Esophagus squamous epithelium (tissue), 5 donors: Measurements from ENCODE around the gene NSMF. TPM values are rescaled to one million over a fixed set of nuclear protein-coding genes. Genes with fewer than 3 reads are reported as not detected.

ENCODE experiments used
- DNase-seq: peaks from one replicate; lab custom pipeline; 2025; lab: John Stamatoyannopoulos, UW
- H3K27ac ChIP-seq, 4 donors: fragments of 200-600 bp; sonication (generic); one replicate each; pipeline ENCODE4 v1.5.1; 2016 to 2019; ENCODE audit warnings: mild to moderate bottlenecking in 1 of 4
- H3K27me3 ChIP-seq, 4 donors: fragments of 200-600 bp; sonication (generic); 1 replicate in 3 of 4; 2 replicates in 1 of 4; pipeline versions ENCODE4 v1.5.1 to v1.6.0; 2017 to 2021; ENCODE audit warnings: antibody characterized with exemption in 1 of 4
- H3K36me3 ChIP-seq, 3 donors: fragments of 200-600 bp; sonication (generic); one replicate each; pipeline ENCODE4 v1.5.1; 2016 to 2019
- H3K4me1 ChIP-seq, 3 donors: fragments of 200-600 bp; sonication (generic); one replicate each; pipeline ENCODE4 v1.5.1; 2017 to 2019
- H3K4me3 ChIP-seq, 4 donors: fragments of 200-600 bp; sonication (generic); 1 replicate in 3 of 4; 2 replicates in 1 of 4; pipeline ENCODE4 v1.5.1; 2016 to 2019; ENCODE audit warnings: mild to moderate bottlenecking in 2 of 4, moderate library complexity in 1 of 4
- H3K9me3 ChIP-seq, 3 donors: fragments of 200-600 bp; sonication (generic); one replicate each; pipeline ENCODE4 v1.5.1; 2016 to 2019
- POLR2A ChIP-seq, 4 donors: fragments of 450-650 bp; IDR thresholded peaks; one replicate each; pipeline ENCODE4 v1.6.1; 2017; ENCODE audit warnings: antibody characterized with exemption in 4 of 4, mild to moderate bottlenecking in 4 of 4, moderate library complexity in 3 of 4
- WGBS, 2 donors: methylation state at CpG; one replicate each; pipeline ENCODE4 v1.1.5; 2018; 5-methylcytosine and 5-hydroxymethylcytosine counted together
- intact Hi-C: fragments of 100-400 bp; cut with DNase I; formaldehyde crosslinking; loops from one replicate; pipeline ENCODE4 v1.15.0; 2022
- total RNA-seq, 4 donors: library from RNA; depleted of rRNA; stranded (reverse); fragments of >200 nt; gene quantifications; one replicate each; pipeline ENCODE4 v1.1.0, GENCODE V29; 2016
- TF ChIP-seq, protein P1 (sequence below), 6 experiments: fragments of 450-650 bp in 4 of 6; fragments of 200-600 bp in 2 of 6; sonication (generic) in 2 of 6; IDR thresholded peaks; one replicate each; pipeline ENCODE4 v1.5.1; 2016 to 2019; ENCODE audit warnings: antibody characterized with exemption in 6 of 6, mild to moderate bottlenecking in 4 of 6, moderate library complexity in 4 of 6
- donor health status: DM: yes; HTN: yes; CAD: no.

NSMF gene
- total RNA-seq, 4 donors from 2014 or later: 16.2 to 38.1 (median 20.6) TPM

DNA sequence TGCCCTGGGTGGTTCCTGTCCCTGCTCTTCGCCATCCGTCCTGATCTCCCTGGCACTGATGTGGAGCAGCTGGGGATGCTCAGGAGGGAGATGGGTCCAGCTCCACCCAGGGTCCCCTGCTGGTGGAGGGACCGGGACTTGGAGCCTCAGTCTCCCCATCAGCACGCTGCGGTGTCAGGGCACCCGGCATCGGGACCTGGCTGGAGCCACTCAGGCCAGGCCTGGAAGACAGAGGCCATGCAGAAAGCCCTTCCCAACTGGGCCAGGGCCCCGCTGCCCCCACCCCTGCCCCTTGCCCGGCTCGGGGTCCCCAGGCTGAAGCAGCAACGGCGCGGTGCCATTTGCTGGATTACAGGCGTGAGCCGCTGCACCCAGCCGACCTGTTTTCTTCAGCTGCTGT is 40.3 kb upstream of the NSMF start:
- intact Hi-C loops: no loop called here
- Histone ChIP-seq H3K4me3 (no peak overlapping the region), H3K27me3 (no peaks in the 10 kb centered on the region), H3K36me3 (no peaks in the 10 kb centered on the region), H3K27ac (no peak overlapping the region), H3K4me1 (no peaks in the 10 kb centered on the region), H3K9me3 (no peaks in the 10 kb centered on the region)
- 94 to 100% methylated on average over 2 to 4 of the region's 16 CpGs for WGBS, 2 donors
- TF ChIP-seq, protein P1, sequence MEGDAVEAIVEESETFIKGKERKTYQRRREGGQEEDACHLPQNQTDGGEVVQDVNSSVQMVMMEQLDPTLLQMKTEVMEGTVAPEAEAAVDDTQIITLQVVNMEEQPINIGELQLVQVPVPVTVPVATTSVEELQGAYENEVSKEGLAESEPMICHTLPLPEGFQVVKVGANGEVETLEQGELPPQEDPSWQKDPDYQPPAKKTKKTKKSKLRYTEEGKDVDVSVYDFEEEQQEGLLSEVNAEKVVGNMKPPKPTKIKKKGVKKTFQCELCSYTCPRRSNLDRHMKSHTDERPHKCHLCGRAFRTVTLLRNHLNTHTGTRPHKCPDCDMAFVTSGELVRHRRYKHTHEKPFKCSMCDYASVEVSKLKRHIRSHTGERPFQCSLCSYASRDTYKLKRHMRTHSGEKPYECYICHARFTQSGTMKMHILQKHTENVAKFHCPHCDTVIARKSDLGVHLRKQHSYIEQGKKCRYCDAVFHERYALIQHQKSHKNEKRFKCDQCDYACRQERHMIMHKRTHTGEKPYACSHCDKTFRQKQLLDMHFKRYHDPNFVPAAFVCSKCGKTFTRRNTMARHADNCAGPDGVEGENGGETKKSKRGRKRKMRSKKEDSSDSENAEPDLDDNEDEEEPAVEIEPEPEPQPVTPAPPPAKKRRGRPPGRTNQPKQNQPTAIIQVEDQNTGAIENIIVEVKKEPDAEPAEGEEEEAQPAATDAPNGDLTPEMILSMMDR (IDR thresholded peaks at IDR 0.05): no peak
- TF ChIP-seq POLR2A (IDR thresholded peaks at IDR 0.05): no peak
- no peak for DNase-seq

DNA sequence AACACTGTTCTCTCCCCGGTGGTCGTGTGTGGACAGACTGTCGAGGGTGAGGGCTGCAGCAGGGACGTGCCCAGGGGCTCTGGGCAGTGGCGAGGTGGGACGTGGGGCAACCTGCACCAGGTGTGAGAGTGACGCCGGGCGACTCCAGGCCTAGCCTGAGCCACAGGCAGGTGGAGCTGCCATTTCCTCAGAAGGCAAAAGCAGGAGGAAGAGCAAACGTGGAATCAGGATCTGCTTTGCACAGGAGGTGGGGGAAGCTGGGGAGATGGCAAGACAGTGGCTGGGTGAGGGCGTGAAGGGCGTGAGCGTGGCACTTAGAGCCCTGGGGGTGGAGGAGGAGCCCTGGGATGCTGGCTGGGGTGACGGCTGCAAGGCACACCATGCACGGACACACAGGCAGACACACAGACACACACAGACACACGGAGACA is 39.6 kb upstream of the NSMF start:
- no peaks in the 10 kb centered on the region for H3K27me3 ChIP-seq
- intact Hi-C loops: no loop called here
- no peaks in the 10 kb centered on the region for H3K36me3 ChIP-seq
- no peaks in the 10 kb centered on the region for H3K4me1 ChIP-seq
- H3K27ac ChIP-seq: no peak overlapping the region
- no peak for DNase-seq
- TF ChIP-seq, protein P1 (IDR thresholded peaks at IDR 0.05): no peak
- no peak for TF ChIP-seq POLR2A (IDR thresholded peaks at IDR 0.05)
- no peaks in the 10 kb centered on the region for H3K9me3 ChIP-seq
- no peak overlapping the region for H3K4me3 ChIP-seq
- WGBS, 2 donors: 70 to 87% methylated on average over 6 to 8 of the region's 16 CpGs

DNA sequence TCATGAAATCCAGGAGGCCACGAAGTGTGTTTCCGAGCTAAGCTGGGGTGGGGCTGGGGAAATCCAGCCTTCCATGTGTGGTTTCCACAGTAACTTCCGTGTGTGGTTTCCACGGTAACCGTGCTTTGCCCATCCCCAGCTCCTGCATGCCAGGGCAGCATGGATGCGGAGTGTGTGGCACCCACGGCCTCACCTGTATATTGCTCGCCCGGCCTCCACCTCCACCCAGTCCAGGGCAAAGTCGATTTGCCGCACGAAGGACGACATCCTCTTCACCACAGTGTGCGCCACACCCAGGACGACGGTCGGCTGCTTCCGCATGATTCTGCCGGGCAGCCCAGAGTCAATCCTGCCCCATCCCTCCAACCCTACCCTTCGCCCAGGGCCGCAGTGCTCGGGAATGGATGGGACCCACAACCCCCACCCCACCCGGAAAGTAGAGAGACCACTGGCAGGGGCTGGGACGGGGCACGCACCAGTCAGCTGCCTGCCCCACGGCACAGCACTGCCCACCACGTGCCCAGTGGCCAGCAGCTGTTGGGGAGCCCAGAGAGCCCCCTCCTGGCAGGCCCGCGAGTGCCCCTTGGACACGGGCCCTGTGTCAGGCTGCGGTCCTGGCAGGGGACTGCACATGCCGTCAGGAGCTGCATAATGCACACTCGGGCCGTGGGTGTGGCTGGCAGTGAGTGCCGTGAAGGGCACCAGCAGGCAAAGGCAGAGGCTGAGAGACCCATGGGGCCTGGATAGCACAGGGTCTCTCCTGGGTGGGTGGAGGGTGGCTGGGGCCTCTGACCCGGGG is 39.0 kb upstream of the NSMF start:
- DNase-seq: no peak
- Histone ChIP-seq H3K4me3 (no peak overlapping the region), H3K27me3 (no peaks in the 10 kb centered on the region), H3K4me1 (no peaks in the 10 kb centered on the region), H3K27ac (no peak overlapping the region), H3K9me3 (no peaks in the 10 kb centered on the region), H3K36me3 (no peaks in the 10 kb centered on the region)
- intact Hi-C loops: no loop called here
- TF ChIP-seq POLR2A (IDR thresholded peaks at IDR 0.05): no peak
- TF ChIP-seq, protein P1 (IDR thresholded peaks at IDR 0.05): no peak
- 49 to 85% methylated on average over 3 to 13 of the region's 36 CpGs for WGBS, 2 donors

DNA sequence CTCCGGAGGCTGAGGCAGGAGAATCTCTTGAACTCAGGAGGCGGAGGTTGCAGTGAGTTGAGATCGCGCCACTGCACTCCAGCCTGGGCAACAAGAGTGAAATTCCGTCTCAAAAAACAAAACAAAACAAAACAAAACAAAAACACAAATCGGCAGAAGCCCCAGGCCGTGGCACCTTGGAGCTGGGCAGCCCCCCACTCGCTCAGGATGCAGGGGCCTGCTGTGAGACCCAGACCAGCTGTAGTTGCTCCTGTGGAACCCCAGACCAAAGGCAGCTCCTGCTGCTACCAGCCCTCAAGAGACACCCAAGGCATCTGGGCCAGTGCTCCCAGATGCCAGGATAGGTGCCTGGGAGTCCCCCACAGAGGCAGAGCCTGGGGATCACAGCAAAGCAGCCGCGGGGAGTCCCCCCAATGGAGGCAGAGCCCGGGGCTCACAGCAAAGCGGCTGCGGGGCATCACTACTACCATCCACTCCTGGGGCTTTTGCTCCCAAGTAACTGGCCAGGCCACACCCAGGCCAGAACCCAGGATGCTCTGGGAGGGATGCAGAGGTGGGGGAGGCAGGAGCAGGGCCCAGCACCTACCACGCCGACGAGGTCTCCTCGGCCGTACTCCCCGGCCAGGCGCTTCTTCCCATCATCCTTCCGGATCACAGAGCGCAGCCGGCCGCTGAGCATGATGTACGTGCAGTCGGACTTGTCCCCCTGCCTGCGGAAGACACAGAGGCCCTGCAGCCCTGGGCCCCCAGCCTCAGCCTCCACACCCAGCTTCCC is 37.7 kb upstream of the NSMF start:
- H3K36me3 ChIP-seq: no peaks in the 10 kb centered on the region
- TF ChIP-seq, protein P1 (IDR thresholded peaks at IDR 0.05): no peak
- TF ChIP-seq POLR2A (IDR thresholded peaks at IDR 0.05): no peak
- 85 to 96% methylated on average over 14 to 21 of the region's 27 CpGs for WGBS, 2 donors

More for the DNA sequence above, 37.7 kb upstream of the NSMF start:
- H3K27me3 ChIP-seq: no peaks in the 10 kb centered on the region
- intact Hi-C loops: no loop called here
- no peak for DNase-seq
- H3K27ac ChIP-seq: no peak overlapping the region
- H3K4me3 ChIP-seq: no peak overlapping the region
- H3K4me1 ChIP-seq: no peaks in the 10 kb centered on the region
- no peaks in the 10 kb centered on the region for H3K9me3 ChIP-seq
